Stimulated activated CD4-positive, alpha-beta T cell treated with anti-CD3 and anti-CD28 coated beads, Interleukin-12 subunit alpha, Interleukin-12 subunit beta, amount 100 ng/mL, for 48 hours (primary cell): ENCODE data around the gene PSD2.

Experiments used
- DNase-seq, 3 donors: peaks; one replicate each; pipeline ENCODE4 v3.0.0-alpha.2; 2020; ENCODE audit warnings: low read depth in 2 of 3, low spot score in 1 of 3

PSD2 gene

GRCh38 chr5:139872851-139873794, 77.5 kb downstream of the PSD2 start:
- DNase-seq, result no peak

DNA sequence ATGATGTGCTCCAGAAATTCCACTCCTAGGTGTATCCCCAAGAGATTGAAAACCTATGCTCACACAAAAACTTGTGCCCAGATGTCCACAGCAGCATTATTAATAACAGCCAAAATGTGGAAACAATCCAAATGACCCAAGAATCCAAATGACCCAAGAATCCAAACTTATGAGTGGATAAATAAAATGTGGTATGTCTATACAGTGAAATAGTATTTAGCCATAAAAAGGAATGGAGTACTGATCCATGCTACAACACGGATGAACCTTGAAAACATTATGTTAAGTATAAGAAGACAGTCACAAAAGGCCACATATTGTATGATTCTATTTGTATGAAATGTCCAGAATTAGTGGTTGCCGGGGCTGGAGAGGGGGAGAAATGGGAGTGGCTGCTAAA, 80.3 kb downstream of the PSD2 start:
- DNase-seq, result no peak

DNA sequence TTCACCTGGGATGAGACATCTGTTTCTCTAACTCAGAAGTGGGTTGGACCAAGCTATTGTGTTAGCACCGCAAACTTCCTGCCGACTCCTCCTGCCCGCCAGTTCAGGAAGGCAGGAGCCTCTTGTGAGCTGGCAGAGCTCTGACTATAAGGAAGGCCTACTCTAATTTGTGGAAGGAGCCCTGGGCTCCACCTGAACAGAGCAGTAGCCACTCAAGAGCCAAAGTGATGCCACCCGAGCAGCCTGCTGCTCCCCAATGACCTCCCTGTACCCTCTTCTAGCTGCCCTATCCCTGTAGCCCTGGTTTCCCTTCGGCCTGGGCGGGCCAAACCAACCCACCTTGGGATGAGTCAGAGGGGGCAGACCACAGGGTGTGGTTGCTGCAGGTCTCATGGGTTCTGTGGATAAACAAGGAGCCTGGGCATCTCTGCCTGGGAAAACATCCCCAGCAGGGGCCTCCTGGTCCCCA, 81.6 kb downstream of the PSD2 start:
- DNase-seq, result no peak

- no peak for DNase-seq
Measured at GRCh38 chr5:139878093-139878492, 82.5 kb downstream of the PSD2 start.

- no peak for DNase-seq
Measured at GRCh38 chr5:139880416-139881142, 85.0 kb downstream of the PSD2 start.

DNA sequence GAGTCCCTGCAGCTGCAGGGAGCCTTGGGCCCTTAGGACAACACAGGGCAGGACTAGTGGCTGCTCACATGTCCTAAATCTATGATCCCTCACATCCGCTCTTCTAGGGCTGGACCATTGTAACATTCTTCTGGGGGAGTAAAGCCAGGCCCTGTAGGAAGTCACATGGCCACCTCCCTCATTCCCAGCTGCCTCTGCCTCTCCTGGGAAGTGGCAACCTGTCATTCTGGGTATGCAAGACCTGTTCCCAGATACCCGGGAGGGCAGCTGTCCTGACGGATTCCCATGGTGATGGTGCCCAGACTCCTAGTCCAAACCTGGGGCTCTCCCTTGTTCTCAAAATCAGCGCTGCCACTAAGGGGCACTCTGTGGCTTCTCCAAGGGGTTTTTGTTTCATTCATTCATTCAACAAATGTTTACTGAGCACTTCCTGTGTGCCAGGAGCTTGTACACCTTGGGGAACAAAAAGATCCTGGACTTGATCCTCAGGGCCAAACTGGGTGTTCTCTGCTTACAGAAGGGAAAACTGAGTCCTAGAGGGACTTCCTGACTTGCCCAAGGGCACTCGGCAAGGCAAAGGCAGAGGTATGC, 85.6 kb downstream of the PSD2 start:
- no peak for DNase-seq

DNA sequence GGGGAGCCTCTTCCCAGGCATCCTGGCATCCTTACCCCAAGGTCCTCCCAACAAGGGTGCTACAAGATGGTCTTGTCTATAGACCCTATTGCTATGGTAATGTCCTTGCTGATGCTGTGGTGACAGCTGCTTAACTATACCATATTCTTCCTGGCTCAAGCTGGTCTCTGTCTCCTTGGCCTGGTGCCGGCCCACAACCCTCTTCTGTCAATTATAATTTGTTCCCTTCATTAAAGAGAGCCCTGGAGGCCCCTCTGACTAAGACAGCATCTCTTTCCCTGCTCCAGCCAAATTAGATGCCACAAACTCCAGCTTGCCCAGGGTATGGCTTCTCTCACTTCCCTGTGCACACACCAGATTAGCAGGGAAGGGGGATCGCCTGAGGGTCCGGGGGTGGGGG, 86.7 kb downstream of the PSD2 start:
- no peak for DNase-seq

- no peak for DNase-seq
Measured at GRCh38 chr5:139882961-139883539, 87.4 kb downstream of the PSD2 start.

GRCh38 chr5:139884144-139884543, 88.5 kb downstream of the PSD2 start:
- DNase-seq, result no peak

DNA sequence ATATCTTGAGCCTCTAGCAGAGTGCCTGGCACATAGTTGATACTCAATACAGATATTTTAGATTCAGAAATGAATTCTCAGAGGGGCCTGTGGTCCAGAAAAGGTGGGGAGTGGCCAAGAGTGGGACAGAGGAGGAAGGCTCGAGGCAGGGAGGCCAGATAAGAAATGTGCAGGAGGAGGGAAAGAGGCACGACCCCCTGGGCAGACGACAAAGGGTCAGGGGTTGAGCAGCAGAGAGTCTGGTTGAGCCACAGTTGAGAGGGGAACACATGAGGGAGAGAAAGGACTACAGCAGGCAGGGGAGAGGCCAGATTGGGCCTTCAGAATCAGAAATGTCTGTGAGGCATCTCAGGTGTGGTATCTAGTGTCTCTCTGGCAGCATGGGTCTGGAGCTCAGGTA, 89.1 kb downstream of the PSD2 start:
- DNase-seq, result no peak

- DNase-seq, result no peak
Measured at GRCh38 chr5:139885172-139885856, 89.7 kb downstream of the PSD2 start.

DNA sequence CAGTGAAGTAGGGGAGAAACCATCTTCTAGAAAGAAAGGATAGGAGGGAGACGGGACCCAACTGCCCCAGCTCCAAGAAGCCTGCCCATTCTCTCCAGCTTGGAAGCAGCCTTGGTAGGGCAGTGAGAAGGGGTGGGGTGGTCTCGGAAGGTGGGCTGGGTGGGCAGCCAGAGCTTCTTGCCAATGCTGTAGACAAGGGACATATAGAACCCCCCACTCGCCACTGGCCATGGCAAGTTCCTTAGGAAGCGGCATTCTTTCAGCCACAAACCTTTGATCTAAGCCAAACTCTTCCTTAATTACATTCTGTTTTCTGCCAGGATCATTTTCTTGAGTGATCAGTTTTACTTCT, 90.2 kb downstream of the PSD2 start:
- no peak for DNase-seq

DNA sequence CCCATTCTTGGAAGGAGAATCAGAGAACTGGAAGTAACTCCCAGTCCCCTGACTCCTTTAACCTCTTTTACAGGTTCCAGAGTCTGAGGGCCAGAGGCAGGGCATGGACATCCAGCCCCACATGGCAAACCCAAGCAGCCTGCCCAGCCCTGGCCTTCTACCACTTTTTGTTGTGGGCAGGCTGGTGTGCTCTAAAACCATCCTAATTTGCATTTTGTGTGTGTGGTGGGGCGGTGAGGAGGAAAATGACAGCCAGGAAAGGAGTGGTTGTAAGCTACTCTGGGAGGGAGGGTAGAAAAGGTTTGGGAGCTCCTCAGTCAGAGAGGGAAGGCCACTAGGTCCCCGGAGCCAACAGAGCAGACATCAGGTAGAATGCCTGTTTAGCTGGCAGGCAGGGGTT, 90.6 kb downstream of the PSD2 start:
- DNase-seq, result no peak

GRCh38 chr5:139888370-139888769, 92.8 kb downstream of the PSD2 start:
- no peak for DNase-seq

DNA sequence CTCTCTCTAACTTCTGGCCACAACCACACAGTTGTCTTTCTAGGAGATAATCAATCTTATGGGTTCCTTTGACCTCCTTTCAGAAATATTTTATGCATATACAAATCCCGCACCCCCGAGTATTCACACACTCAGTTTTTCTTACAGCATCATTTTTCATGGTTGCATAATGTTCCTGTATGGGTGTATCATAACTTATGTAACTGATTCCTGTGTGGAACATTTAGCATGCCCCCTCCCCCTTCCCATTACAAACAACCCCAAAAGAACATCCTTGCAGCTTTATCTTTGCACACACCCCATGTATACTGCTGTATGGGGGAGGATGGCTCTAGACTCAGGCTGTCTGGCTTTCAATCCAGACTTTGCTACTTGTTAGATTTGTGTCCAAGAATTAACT, 93.8 kb downstream of the PSD2 start:
- no peak for DNase-seq

DNA sequence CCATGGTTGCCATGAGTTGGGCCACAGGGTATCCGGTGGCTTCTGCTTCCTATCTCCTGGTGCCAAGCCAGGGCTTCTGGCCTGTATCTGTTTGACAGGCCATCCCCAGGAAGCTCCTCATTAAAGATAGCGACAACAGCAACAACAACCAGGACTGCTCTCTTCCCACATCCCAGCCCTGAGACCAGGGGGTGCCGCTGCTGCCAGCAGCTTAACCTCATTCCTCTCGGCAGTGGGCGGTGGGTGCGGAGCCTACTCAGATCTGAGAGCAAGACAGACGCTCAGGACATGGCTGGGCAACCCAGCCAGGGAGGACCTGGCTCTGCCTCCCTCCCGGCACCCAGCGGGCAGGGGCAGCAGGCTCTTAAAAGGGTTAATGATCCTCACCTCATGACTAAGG, 98.3 kb downstream of the PSD2 start:
- DNase-seq, result no peak
